Neural progenitor cell (in vitro differentiated cells): Measurements from ENCODE around the gene IL17B. TPM values are rescaled to one million over a fixed set of nuclear protein-coding genes. Genes with fewer than 3 reads are reported as not detected.
"Not testable (repeated sequence)": the region's sequence is repeated elsewhere in the genome, so short reads cannot be mapped to it uniquely, and the experiment has no call there.

Source experiments
- DNase-seq: peaks from one replicate; pipeline ENCODE4 v3.0.0-alpha.2; 2016; ENCODE audit warnings: low spot score
- H2AFZ ChIP-seq: fragments of 200-600 bp; sonication (generic); replicated peaks from 2 replicates; pipeline ENCODE4 v1.6.1; 2016; ENCODE audit warnings: antibody characterized with exemption
- H3F3A ChIP-seq: fragments of 200-600 bp; sonication (generic); 2 replicates; pipeline ENCODE4 v1.6.1; 2016; ENCODE audit warnings: antibody characterized with exemption, low read depth
- H3K27ac ChIP-seq: fragments of 200-600 bp; sonication (generic); 2 replicates; pipeline ENCODE4 v1.5.1; 2016; ENCODE audit warnings: mild to moderate bottlenecking
- H3K27me3 ChIP-seq: fragments of 200-600 bp; sonication (generic); 2 replicates; pipeline ENCODE4 v1.6.1; 2016; ENCODE audit warnings: mild to moderate bottlenecking, moderate library complexity
- H3K36me3 ChIP-seq: fragments of 200-600 bp; sonication (generic); 2 replicates; pipeline ENCODE4 v1.5.1; 2016
- H3K4me1 ChIP-seq: fragments of 200-600 bp; sonication (generic); 2 replicates; pipeline ENCODE4 v1.6.1; 2016; ENCODE audit warnings: mixed run types
- H3K4me2 ChIP-seq: fragments of 200-600 bp; sonication (generic); 2 replicates; pipeline ENCODE4 v1.6.1; 2016
- H3K4me3 ChIP-seq: fragments of 200-600 bp; sonication (generic); 2 replicates; pipeline ENCODE4 v1.5.1; 2016
- H3K79me2 ChIP-seq: fragments of 200-600 bp; sonication (generic); 2 replicates; pipeline ENCODE4 v1.6.1; 2016; ENCODE audit warnings: low read depth
- H3K9ac ChIP-seq: fragments of 200-600 bp; sonication (generic); 2 replicates; pipeline ENCODE4 v1.6.1; 2016
- H3K9me3 ChIP-seq: fragments of 200-600 bp; sonication (generic); 2 replicates; pipeline ENCODE4 v1.5.1; 2016; ENCODE audit warnings: low read depth
- H4K20me1 ChIP-seq: fragments of 200-600 bp; sonication (generic); 2 replicates; pipeline ENCODE4 v1.6.1; 2016; ENCODE audit warnings: low read depth
- H3K27ac Mint-ChIP-seq: 3 replicates; pipeline ENCODE4 v1.8.0; 2021; ENCODE audit warnings: mixed read lengths
- H3K27me3 Mint-ChIP-seq: 2 replicates; pipeline ENCODE4 v1.8.0; 2022; ENCODE audit warnings: low read depth, mild to moderate bottlenecking, inconsistent platforms, moderate library complexity, mixed read lengths; ENCODE audit not compliant: insufficient read depth
- H3K36me3 Mint-ChIP-seq: 3 replicates; pipeline ENCODE4 v1.8.0; 2021; ENCODE audit warnings: mixed read lengths
- H3K4me1 Mint-ChIP-seq: 3 replicates; pipeline ENCODE4 v1.8.0; 2021; ENCODE audit warnings: mixed read lengths
- H3K4me3 Mint-ChIP-seq: 3 replicates; pipeline ENCODE4 v1.8.0; 2021; ENCODE audit warnings: mild to moderate bottlenecking, moderate library complexity, mixed read lengths
- H3K9me3 Mint-ChIP-seq: 3 replicates; pipeline ENCODE4 v1.8.0; 2020; ENCODE audit warnings: mixed read lengths
- EZH2 ChIP-seq: fragments of 200-600 bp; sonication (generic); IDR thresholded peaks from 2 replicates; pipeline ENCODE4 v1.6.1; 2017; ENCODE audit warnings: antibody characterized with exemption, mild to moderate bottlenecking, moderate library complexity
- EZH2phosphoT487 ChIP-seq: fragments of 200-600 bp; sonication (generic); IDR thresholded peaks from 2 replicates; pipeline ENCODE4 v1.6.1; 2017; ENCODE audit warnings: antibody characterized with exemption
- total RNA-seq: library from RNA; depleted of rRNA; stranded (reverse); fragments of >200 nt; gene quantifications from 2 replicates; pipeline ENCODE4 v1.2.3, GENCODE V29; 2015; ENCODE audit warnings: low replicate concordance
- TF ChIP-seq, protein P1 (sequence below): fragments of 200-600 bp; sonication (generic); IDR thresholded peaks from 2 replicates; pipeline ENCODE4 v1.5.1; 2017; ENCODE audit warnings: antibody characterized with exemption, mild to moderate bottlenecking

IL17B gene
- total RNA-seq, 1 donor from 2014 or later: not detected

DNA sequence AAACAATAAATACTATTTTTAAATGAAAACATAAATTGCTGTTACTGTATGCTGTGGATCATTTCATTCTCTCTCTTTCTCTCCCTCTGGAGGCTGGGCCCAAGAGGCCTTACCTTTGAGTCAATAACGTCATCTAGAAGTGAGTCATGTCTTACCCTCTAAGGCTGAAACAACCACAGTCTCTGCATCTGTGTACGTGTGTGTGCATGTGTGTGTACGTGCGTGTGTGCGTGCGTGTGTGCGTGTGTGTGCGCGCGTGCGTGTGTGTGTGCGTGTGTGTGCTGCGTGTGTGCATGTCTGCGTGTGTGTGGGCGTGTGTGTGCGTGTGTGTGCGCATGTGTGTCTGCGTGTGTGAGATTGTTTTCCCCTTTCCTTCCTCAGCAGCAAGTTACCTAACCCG, 13.6 kb upstream of the IL17B start:
- TF ChIP-seq EZH2phosphoT487: no peak
- no peak for TF ChIP-seq EZH2
- TF ChIP-seq, protein P1, sequence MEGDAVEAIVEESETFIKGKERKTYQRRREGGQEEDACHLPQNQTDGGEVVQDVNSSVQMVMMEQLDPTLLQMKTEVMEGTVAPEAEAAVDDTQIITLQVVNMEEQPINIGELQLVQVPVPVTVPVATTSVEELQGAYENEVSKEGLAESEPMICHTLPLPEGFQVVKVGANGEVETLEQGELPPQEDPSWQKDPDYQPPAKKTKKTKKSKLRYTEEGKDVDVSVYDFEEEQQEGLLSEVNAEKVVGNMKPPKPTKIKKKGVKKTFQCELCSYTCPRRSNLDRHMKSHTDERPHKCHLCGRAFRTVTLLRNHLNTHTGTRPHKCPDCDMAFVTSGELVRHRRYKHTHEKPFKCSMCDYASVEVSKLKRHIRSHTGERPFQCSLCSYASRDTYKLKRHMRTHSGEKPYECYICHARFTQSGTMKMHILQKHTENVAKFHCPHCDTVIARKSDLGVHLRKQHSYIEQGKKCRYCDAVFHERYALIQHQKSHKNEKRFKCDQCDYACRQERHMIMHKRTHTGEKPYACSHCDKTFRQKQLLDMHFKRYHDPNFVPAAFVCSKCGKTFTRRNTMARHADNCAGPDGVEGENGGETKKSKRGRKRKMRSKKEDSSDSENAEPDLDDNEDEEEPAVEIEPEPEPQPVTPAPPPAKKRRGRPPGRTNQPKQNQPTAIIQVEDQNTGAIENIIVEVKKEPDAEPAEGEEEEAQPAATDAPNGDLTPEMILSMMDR: no peak
- Histone ChIP-seq H3K36me3 (no peaks in the 10 kb centered on the region), H3K4me2 (no peak overlapping the region), H3F3A (no peaks in the 10 kb centered on the region), H4K20me1 (no peaks in the 10 kb centered on the region), H3K27ac (no peak overlapping the region), H3K9me3 (no peaks in the 10 kb centered on the region), H3K9ac (no peak overlapping the region), H3K4me3 (no peak overlapping the region), H3K4me1 (no peaks in the 10 kb centered on the region), H3K79me2 (no peaks in the 10 kb centered on the region), H2AFZ (no peak overlapping the region), H3K27me3 (no peaks in the 10 kb centered on the region)
- Mint-ChIP-seq H3K4me3 (no peak overlapping the region), H3K4me1 (peaks cover 5% of the 10 kb centered on the region), H3K27ac (no peak overlapping the region), H3K9me3 (peaks cover 2% of the 10 kb centered on the region), H3K27me3 (peaks cover 7% of the 10 kb centered on the region), H3K36me3 (no peaks in the 10 kb centered on the region)
- DNase-seq: no peak

DNA sequence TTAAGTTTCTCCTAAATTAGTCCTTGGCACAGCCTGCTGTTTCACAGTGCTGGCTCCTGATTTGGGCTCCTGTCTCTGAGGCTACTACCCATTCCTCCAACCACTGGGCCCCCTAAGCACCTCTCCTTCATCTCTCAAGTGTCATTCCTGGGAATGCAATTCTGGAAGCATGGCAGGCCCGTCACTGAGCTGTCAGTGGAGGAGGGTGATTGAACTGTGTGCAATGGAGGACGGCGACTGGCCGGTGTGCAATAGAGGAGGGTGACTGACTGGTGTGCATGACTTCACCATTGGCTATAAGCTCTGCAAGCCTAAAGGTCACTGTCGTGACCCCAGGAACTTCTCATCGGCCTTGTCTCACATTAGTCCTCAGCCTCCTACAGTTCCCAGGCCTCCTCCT, 12.4 kb upstream of the IL17B start:
- Mint-ChIP-seq H3K27me3 (peaks cover 7% of the 10 kb centered on the region), H3K36me3 (no peaks in the 10 kb centered on the region), H3K27ac (no peak overlapping the region), H3K9me3 (peaks cover 2% of the 10 kb centered on the region), H3K4me3 (no peak overlapping the region), H3K4me1 (peaks cover 5% of the 10 kb centered on the region)
- no peaks in the 10 kb centered on the region for H3K36me3 ChIP-seq
- no peak for DNase-seq
- H3K27me3 ChIP-seq: no peaks in the 10 kb centered on the region
- H3K27ac ChIP-seq: no peak overlapping the region
- H3K79me2 ChIP-seq: no peaks in the 10 kb centered on the region
- no peaks in the 10 kb centered on the region for H3F3A ChIP-seq
- no peaks in the 10 kb centered on the region for H3K9me3 ChIP-seq
- no peaks in the 10 kb centered on the region for H3K4me1 ChIP-seq
- H2AFZ ChIP-seq: no peak overlapping the region
- no peak overlapping the region for H3K4me2 ChIP-seq
- H3K4me3 ChIP-seq: no peak overlapping the region
- no peaks in the 10 kb centered on the region for H4K20me1 ChIP-seq
- H3K9ac ChIP-seq: no peak overlapping the region
- no peak for TF ChIP-seq EZH2phosphoT487
- TF ChIP-seq, protein P1: no peak
- TF ChIP-seq EZH2: no peak

DNA sequence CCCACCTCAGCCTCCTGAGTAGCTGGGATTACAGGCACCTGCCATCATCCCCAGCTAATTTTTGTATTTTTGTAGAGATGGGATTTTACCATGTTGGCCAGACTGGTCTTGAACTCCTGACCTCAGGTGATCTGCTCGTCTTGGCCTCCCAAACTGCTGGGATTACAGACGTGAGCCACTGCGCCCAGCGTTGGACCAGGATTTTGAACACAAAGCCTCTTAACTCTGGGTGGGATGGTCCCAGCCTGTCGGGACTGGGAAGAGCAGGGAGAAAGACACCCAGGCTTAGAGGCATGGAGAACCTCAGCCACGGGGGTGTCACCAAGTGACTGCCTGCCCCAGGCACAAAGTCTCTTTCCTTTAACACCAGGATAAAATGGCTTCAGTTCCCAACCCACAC, 12.0 kb upstream of the IL17B start:
- H3K27me3 ChIP-seq, H3K4me2 ChIP-seq, H3K9me3 ChIP-seq, H3K27ac Mint-ChIP-seq, H3K27me3 Mint-ChIP-seq, H3K36me3 Mint-ChIP-seq, H3K4me3 Mint-ChIP-seq, H3K9me3 Mint-ChIP-seq, H3F3A ChIP-seq, DNase-seq, H3K4me3 ChIP-seq, H2AFZ ChIP-seq, H3K9ac ChIP-seq, H3K4me1 Mint-ChIP-seq, H4K20me1 ChIP-seq, H3K27ac ChIP-seq, H3K79me2 ChIP-seq, H3K36me3 ChIP-seq, H3K4me1 ChIP-seq: not testable (repeated sequence)

DNA sequence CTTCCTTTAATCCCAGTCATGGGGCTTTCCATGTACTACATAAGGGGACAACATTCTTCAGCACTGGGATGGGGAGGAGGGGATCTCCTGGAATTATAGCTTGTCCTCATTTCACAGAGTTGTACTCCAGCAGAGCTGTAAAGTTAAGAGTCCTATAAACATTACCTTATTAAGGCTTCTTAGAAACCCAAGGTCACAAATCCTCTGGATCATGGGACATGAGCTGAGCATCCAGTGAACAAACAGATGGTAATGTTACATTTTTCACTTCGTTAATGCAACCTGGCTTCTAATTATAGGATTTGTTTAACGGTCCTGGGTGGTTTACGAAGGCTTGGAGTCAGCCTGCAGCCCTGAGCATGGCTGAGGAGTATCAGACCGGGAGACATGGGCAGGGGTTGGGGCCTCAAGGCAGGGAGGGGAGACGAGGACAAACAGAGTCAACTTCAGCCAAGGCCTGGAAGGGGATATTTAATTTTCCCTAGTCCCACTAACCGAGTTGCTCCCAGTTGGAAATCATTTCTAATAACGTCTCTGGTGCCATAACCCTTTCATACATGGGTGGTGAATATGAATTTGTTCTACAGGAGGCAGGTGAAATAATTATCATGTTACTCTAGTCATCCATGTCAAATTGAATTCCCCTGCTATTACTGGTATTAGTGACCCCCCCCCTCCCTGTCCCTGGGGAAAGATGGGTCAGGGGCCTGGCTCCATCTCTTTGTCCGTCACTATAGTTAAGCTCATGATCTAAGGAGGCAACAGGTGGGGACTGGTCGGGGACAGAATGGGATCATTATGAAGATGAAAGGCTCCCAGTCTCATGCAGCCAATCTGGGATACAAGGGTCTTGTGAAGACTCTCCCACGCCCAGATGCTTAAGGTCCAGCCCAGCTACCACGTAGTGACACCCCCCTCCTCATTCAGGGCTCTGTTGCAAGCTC, 10.7 kb upstream of the IL17B start:
- TF ChIP-seq EZH2phosphoT487 (no peak), EZH2 (no peak)
- TF ChIP-seq, protein P1: no peak
- Histone ChIP-seq H3K27ac (no peak overlapping the region), H3F3A (no peaks in the 10 kb centered on the region), H4K20me1 (no peaks in the 10 kb centered on the region), H3K27me3 (no peaks in the 10 kb centered on the region), H3K36me3 (no peaks in the 10 kb centered on the region), H2AFZ (no peak overlapping the region), H3K4me3 (no peak overlapping the region), H3K9ac (no peak overlapping the region), H3K4me2 (no peak overlapping the region), H3K4me1 (no peaks in the 10 kb centered on the region), H3K79me2 (no peaks in the 10 kb centered on the region), H3K9me3 (no peaks in the 10 kb centered on the region)
- H3K9me3 Mint-ChIP-seq: peaks cover 2% of the 10 kb centered on the region
- H3K27me3 Mint-ChIP-seq: peaks cover 2% of the 10 kb centered on the region
- peaks cover 8% of the 10 kb centered on the region for H3K4me1 Mint-ChIP-seq
- no peak overlapping the region for H3K27ac Mint-ChIP-seq
- no peak overlapping the region for H3K4me3 Mint-ChIP-seq
- H3K36me3 Mint-ChIP-seq: no peaks in the 10 kb centered on the region
- DNase-seq: no peak
